Fibroblast of skin of scalp (primary cell): ENCODE measurements around the gene HSPA12B.

ENCODE experiments used
- DNase-seq: peaks from one replicate; pipeline ENCODE4 v3.0.0-alpha.2; 2013

HSPA12B gene

GRCh38 chr20:3705491-3705969 is 27.0 kb upstream of the HSPA12B start:
- DNase-seq = no peak

- no peak for DNase-seq
These were observed 26.3 kb upstream of the HSPA12B start for GRCh38 chr20:3705970-3706739.

GRCh38 chr20:3706774-3707507 is 25.5 kb upstream of the HSPA12B start:
- peak; percentile 23 for DNase-seq

- DNase-seq = no peak
These were observed 25.0 kb upstream of the HSPA12B start for GRCh38 chr20:3707508-3707899.

- DNase-seq = no peak
These were observed 22.4 kb upstream of the HSPA12B start for GRCh38 chr20:3710011-3710466.

GRCh38 chr20:3710703-3711483 is 21.6 kb upstream of the HSPA12B start:
- peak; percentile 62 for DNase-seq

- no peak for DNase-seq
These were observed 21.0 kb upstream of the HSPA12B start for GRCh38 chr20:3711484-3711941.

GRCh38 chr20:3712279-3712873 is 20.1 kb upstream of the HSPA12B start, which contains the start of gene SIGLEC1:
SIGLEC1 (minus strand) TSS chr20:3712600; CDS start chr20:3707128, 5,472 bp downstream.
- no peak for DNase-seq

- no peak for DNase-seq
These were observed 18.4 kb upstream of the HSPA12B start for GRCh38 chr20:3714092-3714491.

- DNase-seq = peak; percentile 51
These were observed 16.2 kb upstream of the HSPA12B start for GRCh38 chr20:3716195-3716834.

- no peak for DNase-seq
These were observed 13.4 kb upstream of the HSPA12B start for GRCh38 chr20:3719046-3719445.

GRCh38 chr20:3720068-3720467 is 12.4 kb upstream of the HSPA12B start:
- no peak for DNase-seq

- no peak for DNase-seq
These were observed 11.9 kb upstream of the HSPA12B start for GRCh38 chr20:3720626-3721025.

- DNase-seq = no peak
These were observed 10.6 kb upstream of the HSPA12B start for GRCh38 chr20:3721912-3722311.

GRCh38 chr20:3723284-3723683 is 9.2 kb upstream of the HSPA12B start:
- DNase-seq = no peak

GRCh38 chr20:3724356-3724755 is 8.1 kb upstream of the HSPA12B start:
- no peak for DNase-seq

- DNase-seq = peak; percentile 47
These were observed 5.0 kb upstream of the HSPA12B start for GRCh38 chr20:3727401-3728021.

GRCh38 chr20:3728354-3728753 is 4.1 kb upstream of the HSPA12B start:
- no peak for DNase-seq

- no peak for DNase-seq
These were observed 3.6 kb upstream of the HSPA12B start for GRCh38 chr20:3728876-3729275.

- DNase-seq = no peak
These were observed 3.1 kb upstream of the HSPA12B start for GRCh38 chr20:3729378-3729777.

GRCh38 chr20:3729811-3730540 is 2.5 kb upstream of the HSPA12B start:
- no peak for DNase-seq
